GM18499 (cell line): ENCODE data around the gene RS1.

ENCODE experiments used
- ATAC-seq: cut with Tn5 transposase; IDR thresholded peaks from one replicate; pipeline ENCODE4 v1.9.1; 2021; ENCODE audit warnings: moderate number of reproducible peaks; ENCODE audit not compliant: insufficient read depth, unreplicated experiment

RS1 gene

GRCh38 chrX:18674417-18674787 is 2.5 kb upstream of the RS1 start:
- peak; percentile 24 for ATAC-seq

- ATAC-seq: no peak
Measured at GRCh38 chrX:18668071-18668835, 3.7 kb downstream of the RS1 start.

DNA sequence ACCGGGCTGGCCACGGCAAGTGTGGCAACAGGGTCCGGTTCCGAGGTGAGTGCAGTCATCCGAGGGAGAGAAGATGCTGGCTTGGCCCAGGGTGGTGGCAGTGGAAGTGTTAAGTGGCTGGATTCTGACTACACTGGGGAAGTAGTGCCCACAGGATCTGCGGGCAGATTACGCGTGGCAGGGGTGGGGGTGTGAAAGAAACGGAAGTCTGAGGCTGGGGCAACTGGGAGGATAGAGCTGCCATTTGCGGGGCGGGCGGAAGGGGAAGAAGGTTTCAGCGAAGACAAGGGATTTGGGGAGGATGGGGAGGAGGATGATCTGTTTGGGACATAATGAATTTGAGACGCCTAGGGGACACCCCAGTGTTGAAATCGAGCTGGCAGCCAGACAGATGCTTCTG is 5.3 kb downstream of the RS1 start:
- no peak for ATAC-seq

- ATAC-seq: no peak
Measured at GRCh38 chrX:18664947-18665346, 7.0 kb downstream of the RS1 start.

DNA sequence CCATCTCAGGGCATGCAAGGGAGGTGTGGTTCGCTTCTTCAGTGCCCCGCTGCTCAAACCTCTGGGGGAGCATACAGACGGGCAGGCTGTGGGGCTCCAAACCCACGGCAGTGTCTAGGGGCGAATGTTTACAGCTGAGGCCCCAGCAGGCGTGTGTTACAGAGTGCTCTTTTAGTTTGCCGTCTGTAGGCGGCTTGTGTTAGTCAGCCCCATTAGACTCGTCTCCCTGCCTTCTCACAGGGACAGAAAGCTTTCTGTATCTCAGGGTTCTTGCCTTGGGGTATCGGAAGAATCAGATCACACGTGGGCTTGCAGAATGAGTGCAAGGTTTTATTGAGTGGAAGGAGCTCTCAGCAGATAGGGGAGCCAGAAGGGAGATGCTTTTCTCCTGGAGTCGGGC is 10.6 kb downstream of the RS1 start:
- no peak for ATAC-seq

DNA sequence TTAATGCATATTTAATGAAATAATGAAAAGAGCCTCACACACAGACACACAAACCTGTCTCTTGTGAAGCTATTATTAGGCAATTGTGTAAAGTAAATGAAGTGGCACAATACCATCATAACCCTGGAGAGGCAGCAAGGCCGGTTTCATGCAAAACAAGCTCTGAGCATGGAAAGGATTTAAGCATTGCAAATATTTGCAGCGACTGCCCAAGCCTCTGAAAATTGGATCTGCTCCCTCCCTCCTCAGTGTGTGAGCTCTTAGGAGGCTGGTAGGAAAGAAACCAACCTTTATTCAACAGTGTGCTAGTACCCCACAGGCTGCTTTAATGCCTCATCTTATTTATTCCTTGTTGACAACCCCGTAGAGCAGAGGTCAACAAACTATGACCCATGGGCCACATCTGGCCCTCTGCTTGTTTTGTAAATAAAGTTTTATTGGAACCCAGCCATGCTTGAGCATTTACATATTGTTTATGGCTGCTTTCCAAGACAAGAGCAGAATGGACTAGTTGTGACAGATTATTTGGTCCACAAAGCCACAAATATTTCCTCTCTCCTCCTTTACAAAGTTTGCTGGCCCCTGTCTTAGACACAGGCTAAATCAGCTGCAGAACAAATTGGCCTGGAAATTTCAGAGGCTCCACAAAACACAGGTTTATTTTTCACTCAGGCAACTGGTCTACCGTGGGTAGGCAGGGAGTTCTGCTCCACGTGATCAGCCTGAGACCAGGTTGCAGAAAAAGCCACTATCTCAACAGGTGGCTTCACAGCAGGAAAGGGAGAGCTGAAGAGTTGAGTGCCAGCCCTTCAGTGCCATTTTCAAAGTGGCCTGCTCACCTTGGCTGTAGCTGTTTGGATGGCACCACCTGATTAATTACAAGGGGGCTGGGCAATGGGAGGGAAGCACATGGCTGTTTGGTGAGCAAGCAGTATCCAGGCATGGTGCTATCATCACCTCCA is 16.8 kb downstream of the RS1 start:
- no peak for ATAC-seq

- no peak for ATAC-seq
Measured at GRCh38 chrX:18652636-18653035, 19.3 kb downstream of the RS1 start.

- ATAC-seq: no peak
Measured at GRCh38 chrX:18650662-18651061, 21.2 kb downstream of the RS1 start.

- no peak for ATAC-seq
Measured at GRCh38 chrX:18649498-18649951, 22.4 kb downstream of the RS1 start.

DNA sequence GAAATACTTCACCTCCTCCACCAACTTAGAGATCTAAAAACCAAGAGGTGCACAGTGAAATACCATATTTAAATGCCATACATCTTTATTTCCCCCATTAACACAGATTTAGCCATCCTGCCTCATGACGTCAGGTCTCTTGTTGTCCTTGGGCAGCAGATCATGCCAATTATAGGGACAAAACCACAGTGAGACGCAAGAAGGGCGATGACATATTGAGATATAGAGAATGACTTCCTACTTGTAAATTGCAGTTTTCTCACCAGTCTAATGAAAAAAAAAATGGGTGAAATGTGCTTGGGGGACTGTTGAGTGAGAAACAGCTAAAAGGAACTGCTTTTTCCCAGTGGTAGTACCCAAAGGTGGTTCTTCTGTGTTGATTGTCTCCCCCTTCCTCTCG is 24.3 kb downstream of the RS1 start:
- ATAC-seq: no peak

- ATAC-seq: no peak
Measured at GRCh38 chrX:18643853-18644252, 28.1 kb downstream of the RS1 start.

DNA sequence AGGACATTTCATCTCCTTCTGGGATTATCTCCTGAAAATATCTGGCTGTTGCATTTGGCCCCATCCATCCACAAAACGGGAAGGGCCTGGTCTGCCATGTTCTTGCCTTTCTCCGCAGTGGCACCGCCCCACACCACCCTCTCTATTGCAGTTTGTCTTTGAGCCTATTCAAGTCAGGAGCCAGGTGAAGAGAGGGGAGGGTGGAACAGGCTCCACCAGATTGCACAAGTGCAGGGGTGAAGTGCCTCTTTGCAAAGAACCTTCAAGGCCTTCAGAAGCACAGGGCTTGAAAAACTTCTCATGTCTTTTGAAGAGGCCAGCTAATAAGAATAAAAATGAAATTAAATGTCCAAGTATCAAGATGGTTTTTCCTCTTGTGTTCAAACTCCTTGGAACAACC is 28.7 kb downstream of the RS1 start:
- no peak for ATAC-seq

DNA sequence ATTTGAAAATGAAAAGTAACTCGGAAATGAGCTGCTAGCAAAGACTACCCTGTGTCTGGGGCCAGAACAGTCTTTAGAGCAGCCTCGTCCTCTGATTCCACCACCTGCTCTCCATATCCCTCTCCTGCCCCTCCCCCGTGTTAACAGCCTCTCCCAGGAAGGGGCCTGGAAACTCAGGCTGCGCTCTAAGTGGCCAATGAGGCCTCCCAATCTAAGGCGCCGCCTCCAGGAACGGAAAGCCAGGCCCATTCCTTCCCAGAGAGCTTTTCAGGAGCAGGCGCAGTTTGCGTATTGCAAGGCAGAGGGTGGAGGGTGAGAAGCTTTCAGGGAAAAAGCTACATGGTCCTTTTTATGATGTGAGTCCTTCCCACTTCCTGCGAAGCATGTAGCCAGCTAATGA is 31.2 kb downstream of the RS1 start:
- ATAC-seq: no peak

DNA sequence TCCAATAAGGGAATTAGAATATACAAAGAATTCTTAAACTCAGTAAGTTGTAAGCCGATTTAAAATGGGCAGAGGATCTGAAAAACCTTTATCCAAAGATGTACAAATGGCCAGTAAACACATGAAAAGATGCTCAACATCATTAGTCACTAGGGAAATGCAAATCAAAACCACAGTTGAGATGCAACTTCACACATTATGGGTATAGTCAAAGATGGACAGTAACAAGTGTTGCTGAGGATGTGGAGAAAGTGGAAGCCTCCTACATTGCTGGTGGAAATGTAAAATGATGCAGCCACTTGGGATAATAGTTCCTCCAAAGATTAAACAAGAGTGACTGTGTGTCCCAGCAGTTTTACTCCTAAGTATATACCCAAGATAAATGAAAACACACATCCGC is 32.6 kb downstream of the RS1 start:
- ATAC-seq: no peak

DNA sequence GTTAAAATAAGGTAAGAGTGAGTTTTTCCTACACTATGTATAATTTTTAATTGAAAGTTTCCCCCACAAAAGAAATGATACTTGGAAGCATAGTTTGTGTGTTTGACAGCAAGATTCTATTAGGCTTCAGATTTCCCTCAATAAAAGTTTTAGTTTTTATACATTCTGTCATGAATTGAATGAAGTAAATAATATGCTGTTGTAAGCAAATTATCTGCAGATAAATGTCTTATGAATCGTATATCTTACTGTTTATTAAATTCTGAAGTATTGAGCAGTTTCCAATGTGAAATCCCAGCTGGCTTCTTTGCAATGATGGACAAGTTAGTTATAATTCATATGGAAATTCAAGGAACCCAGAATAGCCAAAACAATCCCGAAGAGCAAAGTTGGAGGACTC is 33.5 kb downstream of the RS1 start:
- no peak for ATAC-seq

- ATAC-seq: no peak
Measured at GRCh38 chrX:18630934-18631333, 41.0 kb downstream of the RS1 start.

- no peak for ATAC-seq
Measured at GRCh38 chrX:18624599-18624998, 47.3 kb downstream of the RS1 start.

DNA sequence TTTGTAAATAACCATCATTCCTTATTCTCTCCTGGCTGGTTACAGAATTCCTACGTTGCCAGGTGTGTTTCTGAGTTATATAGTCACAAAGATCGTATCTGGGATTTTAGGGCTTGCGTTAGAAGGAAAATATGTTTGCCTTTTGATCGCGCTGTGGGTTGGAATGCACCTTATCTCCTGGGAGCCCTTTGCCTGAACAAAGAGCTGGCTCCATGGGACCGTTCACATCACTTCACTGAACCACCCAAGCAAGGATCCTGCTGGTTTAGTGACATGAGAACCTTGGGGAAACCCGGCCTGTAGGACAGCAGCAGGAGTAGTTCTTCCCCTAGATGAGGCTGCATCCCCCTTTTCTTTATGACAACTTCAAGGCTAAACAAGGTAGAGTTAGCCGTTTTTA is 51.6 kb downstream of the RS1 start:
- ATAC-seq: no peak

DNA sequence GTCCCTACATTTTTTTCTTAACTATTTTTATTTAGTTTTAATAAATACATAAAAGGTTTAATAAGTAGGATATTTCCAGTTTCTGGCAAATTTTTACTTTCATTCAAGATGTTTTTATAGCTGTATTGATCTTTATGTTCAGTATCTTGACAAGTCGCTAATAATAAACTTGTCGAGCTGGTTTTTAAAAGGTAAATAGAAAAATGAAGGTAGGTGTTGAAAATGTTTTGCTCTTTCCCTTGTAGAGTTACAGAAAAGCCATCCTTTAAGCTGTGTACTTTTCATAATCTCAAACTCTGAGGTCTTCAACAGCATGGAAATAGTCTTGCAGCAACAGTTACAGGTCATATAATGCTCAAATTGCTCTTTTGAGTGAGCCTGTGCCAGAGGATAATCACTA is 52.6 kb downstream of the RS1 start:
- no peak for ATAC-seq

DNA sequence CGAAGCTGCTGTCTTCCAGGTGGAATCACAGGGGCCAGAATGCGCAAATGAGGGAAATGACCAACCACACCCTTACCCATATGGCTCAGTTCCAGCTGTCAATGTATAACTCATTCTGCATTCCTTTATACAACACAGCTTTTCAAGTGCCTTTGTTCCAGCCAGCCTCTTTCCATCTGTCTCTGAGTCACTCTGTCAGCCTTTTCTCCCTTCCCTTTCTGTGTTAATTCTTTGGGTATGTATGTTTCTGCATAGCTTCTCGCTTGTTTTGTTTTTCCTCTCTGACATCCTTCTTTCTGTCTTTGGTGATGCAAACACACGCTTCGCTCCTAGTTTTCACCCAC is 54.5 kb downstream of the RS1 start:
- ATAC-seq: no peak

DNA sequence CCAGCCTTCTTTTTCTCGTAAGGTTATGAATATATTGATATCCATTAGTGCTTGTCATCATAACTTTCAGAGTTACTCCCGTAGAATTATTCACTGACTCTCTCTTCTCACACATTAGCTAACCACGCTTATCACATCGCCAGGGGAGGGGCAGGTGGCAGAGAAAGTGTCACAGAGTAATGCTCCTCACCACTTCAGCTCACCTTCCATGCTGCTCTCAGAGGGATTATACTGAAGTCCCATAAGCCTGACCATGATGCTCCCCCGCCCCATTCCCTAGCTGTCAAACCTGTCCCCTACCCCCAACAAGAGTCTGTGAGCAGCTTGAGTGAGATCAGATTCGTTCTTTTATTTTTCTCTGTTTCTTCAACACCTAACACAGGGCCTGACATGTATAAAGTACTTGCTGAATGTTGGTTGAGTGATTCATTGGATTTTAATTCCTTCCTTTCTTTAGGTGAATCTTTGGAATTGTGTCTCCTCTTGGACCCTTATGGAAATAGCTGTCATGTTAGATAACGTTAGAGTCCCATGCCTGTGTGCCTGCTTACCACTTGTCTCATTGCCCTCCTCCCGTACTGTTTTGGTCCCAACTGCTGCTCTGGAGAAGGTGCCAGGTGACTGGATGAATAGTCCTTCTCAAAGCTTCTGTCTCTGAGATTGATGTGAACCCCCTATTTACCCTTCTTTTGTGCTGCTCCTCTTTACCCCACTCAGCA is 55.1 kb downstream of the RS1 start:
- ATAC-seq: no peak
